ENCODE measurements around the gene ALDH1L1.

The ALDH1L1 gene

DNA sequence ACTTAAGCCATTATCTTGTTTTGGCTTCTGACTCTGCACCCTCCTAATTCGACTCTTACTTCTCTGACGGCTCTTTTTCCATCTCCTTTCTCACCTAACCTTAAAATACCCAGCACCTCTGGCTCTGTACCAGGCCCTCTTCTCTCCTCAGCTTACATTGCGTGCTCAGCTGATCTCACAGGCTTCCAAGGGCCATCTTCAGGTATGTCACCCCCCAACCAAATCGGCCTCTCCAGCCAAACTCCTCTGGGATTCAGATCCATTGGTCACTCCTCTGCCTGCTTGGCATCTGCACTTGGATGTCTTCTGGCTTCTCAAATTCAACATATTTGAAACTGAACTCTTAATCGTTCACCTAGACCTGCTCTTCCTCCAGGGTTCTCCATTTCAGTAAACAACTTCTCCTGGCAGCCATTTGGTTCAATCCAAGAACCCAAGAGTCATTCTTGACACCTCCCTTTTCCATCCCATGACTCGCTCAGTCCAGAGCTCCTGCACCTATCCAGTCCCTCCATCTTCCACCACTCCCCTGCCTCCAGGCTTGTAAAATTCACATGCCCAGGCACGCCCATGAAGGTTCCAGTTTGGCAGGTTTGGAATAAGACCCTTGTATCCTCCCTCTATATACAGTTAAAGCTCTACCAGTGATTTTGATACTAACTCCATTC, 61.2 kb downstream of the ALDH1L1 start:
- DNase-seq (ENCODE audit: low spot score), result no peak

DNA sequence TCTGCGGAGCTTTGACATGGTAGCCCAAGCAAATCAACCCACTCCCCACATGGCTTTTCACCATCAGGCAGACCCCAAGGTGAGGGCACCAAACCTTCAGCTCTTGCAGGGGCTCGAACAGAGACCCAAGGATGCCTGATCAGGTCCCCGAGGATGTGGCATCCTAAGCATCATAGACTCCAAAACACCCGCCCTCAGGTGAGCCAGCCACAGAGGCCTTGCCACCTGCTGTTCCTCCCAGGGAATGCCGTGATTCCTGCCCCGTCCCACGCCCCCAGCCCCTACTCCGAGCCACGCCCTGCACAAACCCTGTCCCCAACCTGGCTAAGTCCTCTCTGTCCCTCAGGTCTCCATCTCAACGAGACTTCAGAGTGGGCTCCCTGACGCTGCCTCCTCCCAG, 61.8 kb downstream of the ALDH1L1 start:
- DNase-seq (ENCODE audit: low spot score), result no peak

DNA sequence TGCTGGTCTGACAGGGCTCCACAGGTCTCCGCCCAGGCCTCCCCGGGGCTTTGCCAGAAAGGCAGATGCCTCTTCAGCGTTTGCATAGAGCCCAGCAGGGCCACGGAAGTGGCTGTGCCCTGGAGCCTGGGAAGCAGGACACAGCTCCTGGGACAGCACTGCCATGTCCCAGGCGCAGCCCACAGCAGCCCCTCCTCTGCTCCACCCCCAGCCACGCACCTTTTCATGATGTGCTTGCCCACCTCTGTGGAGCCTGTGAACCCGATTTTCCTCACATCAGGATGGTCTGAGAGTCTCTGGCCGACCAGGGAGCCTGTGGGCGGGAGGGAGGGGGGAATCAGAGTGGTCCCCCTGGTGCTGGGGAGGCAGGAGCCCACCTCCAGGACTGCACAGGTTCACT, 62.6 kb downstream of the ALDH1L1 start:
- no peak for DNase-seq (ENCODE audit: low spot score)

DNA sequence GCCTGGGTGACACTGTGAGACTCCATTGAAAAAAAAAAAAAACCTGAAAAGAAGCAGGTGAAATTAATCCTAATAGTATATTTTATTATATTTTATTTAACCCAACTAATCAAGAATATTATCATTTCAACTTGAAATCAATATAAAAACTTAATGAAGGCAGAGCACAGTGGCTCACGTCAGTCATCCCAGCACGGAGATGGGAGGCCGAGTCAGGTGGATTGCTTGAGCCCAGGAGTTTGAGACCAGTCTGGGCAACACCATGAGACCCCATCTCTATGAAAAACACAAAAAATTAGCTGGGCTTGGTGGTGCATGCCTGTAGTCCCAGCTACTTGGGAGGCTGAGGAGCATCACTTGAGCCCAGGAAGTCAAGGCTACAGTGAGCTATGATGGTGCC, 63.2 kb downstream of the ALDH1L1 start:
- no peak for DNase-seq (ENCODE audit: low spot score)

DNA sequence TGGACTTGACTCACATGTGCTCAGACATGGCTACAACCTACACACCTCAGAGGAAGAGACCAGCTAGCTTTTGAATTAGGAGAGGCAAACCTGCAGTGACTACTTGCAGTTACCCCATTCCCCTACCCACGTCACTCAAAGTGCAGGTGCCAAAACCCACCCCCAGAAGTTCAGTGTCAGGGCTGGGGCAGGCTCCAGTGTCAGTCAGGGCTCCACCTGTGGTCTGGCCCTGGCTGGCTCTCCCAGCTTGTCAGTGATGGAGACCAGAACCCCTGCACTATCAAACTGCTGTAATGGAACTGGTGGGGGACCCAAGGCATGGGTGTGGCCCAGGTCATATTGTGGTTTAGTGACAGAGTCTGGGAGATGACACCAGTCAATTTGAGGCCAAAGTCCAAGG, 63.9 kb downstream of the ALDH1L1 start:
- no peak for DNase-seq (ENCODE audit: low spot score)

DNA sequence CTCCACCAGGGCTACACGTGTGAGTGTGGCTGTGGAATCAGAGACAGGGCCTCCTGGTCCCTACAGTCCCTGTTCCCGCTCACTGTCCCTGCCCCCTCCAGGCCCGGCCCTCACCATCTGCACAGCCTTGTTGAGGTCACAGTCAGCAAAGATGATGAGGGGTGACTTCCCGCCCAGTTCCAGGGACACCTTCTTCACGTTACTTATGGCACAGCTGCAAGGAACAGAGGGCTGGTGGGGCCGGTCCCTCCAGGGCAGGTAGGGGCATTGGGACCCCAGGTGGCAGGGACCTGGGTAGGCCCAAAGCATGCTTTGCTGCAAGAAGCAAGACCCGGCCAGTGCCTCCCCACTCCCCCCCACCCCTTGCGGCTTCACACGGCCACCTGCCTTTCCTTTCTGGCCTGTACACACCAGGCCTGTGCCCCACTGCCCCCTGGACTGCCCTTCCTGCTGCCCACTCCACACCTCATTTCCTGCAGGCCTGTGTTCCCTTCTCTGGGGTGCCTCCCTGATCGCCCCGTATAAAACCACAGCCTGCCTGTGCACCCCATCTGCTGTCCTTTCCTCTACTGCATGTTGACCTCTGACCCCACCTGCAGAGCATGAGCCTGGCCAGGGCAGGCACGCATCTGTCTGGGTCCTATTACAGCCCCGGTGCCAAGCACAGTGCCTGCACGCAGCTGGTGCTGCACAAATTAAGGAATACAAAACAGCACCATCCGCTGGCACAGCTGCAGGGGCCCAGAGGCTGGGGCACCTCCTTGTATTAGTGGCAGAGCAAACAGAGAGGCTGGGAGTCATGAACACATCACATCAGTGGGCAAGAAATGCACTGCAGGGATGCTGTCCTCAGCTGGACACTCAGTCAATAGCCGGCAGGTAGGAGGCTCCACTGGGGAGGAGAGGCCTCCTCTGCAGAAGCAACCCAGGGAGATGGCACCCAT, 65.7 kb downstream of the ALDH1L1 start:
- DNase-seq (ENCODE audit: low spot score), result no peak

DNA sequence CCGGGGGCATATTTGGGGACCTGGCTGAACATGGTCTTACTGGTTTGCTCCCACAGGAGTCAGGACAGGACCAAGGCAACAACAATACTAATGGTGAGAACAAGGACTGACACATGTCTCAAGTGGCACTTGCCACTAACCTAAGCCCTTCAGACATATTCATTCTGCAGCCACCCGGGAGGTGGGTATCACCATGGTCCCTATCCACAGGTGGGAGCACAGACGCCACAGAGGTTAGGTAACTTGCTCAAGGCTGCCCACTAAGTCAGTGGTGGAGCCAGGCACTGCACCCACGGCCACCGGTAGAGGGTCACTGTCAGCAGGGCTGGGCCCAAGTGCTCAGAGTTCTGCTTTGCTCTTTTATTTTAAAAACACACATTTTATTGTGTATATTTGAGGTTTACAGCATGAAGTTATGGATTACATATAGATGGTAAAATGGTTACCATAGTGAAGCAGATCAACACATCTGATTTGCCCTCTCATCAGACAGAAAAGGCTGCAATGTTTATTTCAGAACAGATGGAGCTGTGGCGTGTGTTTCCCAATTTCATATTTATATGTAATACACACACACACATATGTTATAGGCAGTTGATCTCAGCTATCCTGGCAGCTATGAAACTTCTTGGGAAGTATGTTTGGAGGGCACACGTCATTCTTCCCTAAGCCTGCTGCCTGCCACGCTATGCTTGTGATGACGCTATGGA, 66.5 kb downstream of the ALDH1L1 start:
- no peak for DNase-seq (ENCODE audit: low spot score)

DNA sequence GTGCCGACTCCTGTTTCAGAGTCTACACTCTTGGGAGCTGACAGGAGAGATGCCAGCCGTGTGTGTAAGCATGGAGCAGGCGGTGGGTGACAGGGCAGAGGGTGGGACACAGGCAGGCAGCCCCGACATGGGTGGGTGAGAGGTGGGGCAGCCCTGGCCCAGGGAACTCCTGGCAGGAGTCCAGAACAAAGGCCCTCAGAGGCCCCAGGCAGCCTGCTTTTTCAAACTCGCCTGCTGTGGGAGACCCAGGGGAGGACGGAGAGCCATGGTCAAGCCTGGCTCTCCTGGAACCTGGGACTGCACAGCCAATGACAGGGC, 67.2 kb downstream of the ALDH1L1 start:
- DNase-seq (ENCODE audit: low spot score), result no peak

DNA sequence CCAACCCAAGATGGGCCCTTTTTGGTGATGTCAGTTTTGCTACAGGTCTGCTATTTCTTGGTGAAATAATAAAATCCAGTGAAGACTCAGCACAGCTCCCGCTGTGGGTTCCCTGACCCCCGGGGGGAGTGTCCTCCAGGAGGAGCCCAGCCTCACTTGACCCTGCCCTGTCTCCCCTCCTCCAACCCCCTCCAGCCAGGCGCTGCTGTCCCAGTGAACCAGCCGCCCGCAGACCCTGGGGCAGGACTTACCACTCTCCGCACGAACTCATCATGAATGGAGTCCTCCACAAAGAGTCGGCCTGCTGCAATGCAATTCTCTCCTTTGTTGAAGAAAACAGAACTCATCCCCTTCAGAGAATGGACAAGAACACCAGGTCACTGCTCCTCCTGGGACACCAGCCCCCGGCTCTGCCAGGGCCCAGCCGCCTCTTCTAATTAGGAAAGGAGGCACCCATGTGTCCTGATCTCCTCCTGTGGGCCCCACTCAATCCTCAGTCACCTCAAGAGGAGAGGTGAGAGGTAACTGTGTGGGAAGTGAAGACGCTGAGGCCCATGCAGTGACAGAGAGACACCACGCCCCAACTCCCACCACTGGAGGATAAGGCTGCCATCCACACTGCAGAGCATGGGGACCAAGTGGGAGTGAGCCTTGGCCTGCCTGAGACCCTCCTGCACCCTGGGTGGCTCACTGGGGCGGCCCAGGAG, 67.7 kb downstream of the ALDH1L1 start:
- DNase-seq (ENCODE audit: low spot score), result no peak

DNA sequence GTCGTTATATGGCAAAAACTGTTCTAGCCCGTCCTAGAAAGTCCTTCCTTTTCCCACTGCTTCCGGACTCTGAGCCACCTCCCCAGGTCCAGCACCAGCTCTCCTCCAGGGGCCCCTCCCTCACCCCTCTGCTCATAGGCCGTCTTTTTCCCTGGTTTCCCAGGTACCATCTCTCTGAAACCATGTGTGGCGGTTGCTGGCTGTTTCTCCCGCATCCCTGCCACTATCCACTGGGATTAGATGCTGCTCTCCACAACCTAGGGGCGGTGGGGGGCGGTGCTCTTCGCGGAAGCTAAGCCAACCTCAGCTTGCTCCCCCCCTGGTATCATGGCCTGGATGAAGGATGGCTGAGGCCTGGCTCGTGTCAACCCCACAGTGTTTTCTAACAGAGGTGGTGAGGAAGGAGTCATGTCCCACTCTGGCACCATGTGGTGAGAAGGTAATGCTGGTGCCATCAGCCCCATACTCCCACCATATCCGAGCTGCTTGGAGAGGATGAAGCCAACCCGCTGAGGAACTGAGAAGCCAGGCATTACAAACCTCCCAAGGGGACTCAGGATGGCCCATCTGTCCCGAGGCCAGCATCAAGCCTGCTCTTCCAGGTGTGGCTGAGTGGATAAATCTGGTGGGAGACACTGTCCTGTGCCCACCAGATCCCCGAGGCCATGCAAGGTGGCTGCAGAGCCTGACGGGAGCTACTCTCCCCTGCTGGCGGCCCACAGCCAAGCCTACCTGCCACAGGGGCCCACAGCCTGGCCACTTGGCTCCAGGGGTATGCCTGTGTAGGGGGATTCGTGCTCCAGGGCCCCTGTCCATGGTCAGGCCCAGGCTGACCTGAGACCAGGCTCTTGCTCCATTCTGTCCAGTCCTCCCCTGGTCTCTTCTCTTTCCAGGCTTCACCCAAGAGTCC, 68.6 kb downstream of the ALDH1L1 start:
- DNase-seq (ENCODE audit: low spot score), result no peak

DNA sequence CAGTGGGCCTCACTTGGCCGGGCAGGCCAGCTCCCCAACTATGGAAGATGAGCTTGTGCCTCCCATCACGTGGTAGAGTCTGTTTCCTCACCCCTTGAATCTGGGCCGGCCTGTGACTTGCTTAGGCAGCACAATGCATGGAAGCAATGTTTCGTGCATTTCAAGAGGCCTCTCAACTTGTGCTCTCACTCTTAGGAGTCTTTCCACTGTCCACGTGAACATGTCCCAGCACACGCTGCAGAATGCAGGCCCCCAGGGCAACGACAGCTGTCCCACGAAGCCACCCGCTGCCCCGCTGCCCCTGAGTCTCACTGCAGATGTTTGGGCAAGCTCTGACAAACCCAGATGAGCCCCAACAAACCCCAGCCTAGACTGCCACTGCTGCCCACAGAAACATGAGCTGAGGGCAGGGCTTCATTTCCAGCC, 69.2 kb downstream of the ALDH1L1 start:
- no peak for DNase-seq (ENCODE audit: low spot score)

DNA sequence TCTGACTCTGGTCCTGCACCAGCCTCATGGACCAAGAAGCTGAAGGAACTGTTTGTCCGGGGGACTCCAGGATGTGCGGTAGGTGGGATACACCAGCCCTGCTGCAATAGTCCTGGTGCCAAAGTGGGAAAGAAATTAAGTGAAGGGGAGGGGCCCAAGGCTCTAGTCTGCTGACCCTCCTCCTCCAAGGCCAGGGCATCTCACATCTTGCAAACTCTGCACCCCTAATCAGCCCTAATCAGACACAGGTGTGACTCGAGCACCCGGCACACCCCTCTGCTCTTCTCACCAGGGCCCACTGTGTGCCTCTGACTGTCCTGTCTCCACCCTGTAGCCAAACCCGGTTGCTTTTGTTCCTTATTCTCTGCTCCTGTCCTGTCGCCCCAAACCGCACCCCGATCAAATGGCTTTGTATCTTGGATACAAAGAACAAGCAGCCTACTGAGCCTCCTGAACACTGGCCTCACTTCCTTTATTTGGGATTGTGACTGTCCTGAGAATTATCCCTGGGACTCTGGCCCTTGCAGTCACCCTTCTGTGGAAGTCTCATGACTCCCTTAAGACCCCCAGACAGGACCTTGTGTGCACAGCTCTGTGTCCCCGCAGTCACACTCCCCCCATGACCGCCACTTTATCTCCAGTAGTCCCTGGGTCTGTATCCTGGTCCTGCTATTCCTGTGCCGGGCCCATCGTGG, 69.8 kb downstream of the ALDH1L1 start:
- DNase-seq (ENCODE audit: low spot score), result no peak

DNA sequence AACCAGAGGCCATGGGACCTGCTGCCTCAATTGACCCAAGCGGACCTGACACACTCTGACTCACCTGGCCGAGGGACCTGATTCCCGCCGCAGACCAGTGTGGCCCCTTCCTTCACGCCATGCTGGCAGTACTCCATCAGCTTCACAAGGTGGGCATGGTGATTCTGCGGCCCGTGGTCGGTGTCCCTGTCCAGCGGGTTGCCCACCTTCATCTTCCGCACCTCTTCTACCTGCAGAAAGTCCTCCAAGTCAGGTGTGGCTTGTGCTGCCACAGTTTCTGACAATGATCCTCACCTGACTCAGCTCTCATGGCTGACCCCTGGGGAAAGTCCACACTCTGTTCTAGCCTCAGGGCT, 70.5 kb downstream of the ALDH1L1 start:
- DNase-seq (ENCODE audit: low spot score), result no peak

DNA sequence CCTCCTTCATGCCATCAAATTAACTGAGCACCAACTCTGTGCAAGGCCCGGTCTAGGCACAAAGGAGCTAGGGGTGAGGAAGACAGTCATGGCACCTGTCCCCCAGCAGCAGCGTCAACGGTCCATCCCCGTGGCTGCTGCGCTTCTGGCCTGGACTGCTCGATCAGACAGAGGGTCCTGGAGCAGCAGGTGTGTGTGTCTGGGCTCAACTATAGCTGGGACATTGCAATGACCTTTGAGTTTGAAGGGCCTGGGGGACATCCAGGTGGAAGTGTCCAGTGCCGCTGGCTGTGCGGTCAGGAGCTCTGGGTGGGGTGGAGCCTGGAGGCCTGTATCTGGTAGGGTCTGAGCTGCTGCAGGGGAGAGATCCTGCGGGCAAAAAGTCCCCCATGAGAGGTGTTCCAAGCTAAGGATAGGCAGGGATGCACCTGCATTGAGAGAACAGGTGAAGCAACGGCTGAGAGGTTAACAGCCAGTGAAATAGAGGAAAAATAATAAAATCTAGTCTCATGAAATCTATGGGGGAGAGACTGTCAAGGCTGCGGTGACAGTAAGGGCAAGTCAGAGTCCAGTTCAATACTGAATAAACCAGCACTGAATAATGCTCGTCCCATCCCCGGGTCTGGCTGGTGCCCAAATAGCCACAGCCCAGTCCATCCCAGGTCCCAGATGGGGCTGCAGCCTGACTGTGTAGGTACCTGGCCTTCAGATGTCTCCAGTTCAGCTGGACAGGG, 71.1 kb downstream of the ALDH1L1 start:
- DNase-seq (ENCODE audit: low spot score), result no peak

DNA sequence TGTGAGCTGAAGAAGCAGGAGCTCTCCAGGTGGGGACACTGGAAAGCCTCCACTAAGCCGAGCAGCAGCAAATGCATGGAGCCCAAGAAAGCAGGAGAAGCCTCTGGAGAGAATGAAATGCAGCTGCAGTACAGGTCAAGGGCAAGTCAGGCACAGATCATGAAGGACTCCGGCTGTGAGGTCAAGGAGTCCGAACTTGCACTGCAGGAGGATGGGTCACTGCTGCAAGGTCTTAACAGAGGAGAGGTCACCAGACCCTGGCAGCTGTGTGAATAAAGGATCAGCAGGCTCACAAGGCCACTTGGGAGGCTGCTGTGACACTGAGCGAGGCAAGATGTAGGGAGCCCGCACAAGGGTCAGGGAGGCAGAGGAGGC, 71.7 kb downstream of the ALDH1L1 start:
- DNase-seq (ENCODE audit: low spot score), result no peak

DNA sequence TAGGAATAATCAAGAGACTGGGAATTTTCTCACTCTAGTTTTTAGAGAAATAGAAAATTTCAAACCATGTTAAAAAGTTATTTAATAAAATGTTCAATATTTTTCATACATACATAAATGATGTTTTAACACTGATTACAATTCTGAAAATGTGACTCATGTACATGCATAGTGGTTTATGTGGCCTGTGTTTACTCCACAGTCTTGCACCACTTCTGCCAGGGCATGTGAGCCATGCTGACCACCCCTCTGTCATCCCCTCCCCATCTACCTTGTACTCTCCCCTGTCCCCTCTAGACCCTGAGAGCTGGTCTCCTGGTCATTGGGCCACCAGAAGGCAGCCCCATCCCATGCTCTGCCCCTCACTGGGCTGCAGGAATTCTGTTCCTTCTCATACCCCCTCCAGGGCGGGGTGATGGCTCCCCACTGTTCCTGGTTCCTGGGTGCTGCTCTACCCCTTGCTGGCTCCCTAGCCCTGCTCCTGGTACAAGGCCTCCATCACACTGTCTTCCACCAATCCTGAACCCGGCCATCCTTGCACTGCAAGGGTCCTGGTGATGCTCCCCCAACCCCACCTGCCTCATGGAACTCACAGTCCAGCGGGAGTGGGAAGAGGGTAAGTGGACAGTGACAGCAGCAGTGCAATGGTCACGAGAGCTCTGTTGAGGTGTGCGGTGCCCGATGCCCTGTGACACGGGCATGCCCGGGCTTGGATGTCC, 72.3 kb downstream of the ALDH1L1 start:
- no peak for DNase-seq (ENCODE audit: low spot score)

DNA sequence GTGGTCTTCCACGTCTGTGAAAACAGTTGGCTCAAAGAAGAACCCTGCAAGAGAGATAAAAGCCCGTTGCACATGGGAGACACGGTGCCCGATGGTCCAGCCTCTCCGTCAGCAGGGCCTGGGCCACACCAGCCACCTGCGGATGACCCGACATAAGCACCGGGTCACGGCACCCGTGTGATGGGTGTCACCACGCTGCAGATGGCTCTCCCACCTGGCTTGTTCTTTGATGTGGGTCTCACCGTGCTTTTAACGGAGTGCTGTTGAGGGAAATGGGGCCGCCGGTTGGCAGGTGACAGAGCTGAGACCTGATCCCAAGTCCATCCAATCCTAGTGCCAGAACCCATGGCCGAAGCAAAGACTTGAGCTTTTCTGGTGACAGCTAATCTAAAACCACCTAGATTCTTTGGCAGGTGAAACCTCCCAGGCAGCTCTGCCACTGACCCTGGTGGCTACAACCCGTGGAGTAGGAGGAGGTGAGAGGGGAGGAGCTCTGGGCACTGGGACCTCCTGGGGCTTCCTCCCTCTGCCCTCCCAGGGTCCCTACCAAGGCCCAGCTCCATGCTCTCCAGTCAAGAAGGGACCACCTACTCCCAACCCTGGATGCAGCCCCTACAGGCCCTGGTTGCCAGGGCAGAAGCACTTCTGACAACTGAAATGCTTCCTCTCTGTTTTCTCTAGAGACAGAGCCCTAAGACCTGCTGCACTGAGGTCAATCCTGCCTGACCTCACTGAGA, 73.0 kb downstream of the ALDH1L1 start:
- DNase-seq (ENCODE audit: low spot score), result no peak

DNA sequence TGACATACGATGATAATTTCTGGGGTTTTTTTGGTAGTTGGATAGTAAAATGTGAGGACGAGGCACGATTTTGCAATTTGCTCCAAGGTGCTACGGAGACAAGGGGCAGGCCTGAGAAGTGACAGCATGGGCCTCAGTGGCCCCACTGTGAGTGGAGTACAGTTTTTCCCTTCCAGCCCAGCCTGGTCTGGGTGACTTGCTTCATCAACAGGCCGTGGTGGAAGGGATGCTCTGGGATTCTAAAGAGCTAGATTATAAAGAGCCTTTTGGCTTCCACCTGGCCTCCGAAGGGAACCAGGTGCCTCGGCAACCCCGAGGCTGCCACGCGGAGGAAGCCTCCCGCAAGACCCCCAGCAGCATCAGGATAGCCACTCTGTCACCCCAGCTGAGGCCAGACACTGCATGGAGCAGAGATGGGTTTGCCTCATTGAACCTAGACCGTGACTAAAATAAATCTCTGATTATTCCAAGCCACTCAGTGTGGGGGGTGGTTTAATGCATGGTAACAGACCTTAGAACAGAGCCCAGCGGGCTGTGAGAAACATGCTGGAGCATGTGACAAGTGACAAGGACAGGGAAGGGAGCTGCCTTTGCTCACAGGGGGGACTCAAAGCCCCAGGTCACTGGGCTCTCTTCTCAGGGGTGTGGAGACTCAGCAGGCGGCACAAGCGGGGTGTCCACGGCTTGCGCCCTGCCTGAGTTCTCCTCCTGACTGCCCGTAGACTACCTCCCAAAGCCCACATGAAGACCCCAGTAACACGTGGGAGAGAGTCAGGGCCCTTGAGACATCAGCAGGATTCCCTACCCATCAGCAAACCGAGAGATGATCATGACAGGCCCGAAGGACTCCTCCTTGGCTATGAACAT, 73.8 kb downstream of the ALDH1L1 start:
- DNase-seq (ENCODE audit: low spot score), result no peak
